Measurements from ENCODE around the gene ZNF287. TPM values are rescaled to one million over a fixed set of nuclear protein-coding genes. Genes with fewer than 3 reads are reported as not detected.

Gene ZNF287
- total RNA-seq, 4 donors from 2014 or later, result 0.70 to 8.8 (median 3.7) TPM

DNA sequence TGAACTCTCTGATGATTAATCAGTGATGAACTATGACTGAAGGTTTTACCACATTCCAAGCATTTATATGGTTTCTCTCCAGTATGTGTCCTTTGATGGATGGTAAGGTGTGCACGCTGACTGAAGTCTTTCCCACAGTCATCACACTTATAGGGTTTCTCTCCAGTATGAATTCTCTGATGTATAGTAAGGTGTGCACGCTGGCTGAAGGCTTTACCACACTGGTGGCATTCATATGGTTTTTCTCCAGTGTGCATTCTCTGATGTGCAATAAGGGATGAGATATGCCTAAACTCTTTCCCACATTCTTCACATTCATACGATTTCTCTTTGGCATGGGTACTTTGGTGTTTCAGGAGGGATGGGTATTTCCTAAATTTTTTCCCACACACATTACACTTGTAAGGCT is 16.4 kb downstream of the ZNF287 start:
- H3K9me3 ChIP-seq, result peaks cover 0 to 78% (median 18%) of the 10 kb centered on the region in 4 donors

DNA sequence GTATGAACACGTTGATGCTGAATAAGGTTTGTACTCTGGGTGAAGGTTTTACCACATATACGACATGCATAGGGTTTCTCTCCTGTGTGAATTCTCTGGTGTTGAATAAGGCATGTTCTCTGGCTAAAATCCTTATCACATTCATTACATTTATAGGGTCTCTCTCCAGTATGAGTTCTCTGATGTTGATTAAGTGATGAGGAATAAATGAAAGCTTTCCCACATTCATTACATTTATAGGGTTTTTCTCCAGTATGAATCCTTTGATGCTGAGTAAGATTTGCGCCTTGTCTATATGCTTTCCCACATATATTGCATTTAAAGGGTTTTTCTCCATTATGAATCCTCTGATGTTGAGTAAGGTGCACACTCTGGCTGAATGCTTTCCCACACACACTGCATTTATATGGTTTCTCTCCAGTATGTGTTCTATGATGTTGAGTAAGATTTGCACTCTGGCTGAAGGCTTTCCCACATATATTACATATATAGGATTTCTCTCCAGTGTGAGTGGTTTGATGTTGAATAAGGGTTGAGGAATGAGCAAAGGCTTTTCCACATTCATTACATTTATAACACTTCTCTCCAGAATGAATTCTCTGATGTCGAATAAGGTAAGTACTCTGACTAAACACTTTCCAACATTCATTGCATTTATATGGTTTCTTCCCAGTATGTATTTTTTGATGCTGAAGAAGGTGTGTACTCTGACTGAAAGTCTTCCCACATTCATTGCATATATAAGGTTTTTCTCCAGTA is 16.9 kb downstream of the ZNF287 start:
- no peak for DNase-seq
- H3K27me3 ChIP-seq, result no peaks in the 10 kb centered on the region
- H3K36me3 ChIP-seq, result peaks cover 0 to 36% (median 0%) of the 10 kb centered on the region in 3 donors
- H3K27ac ChIP-seq, result no peak overlapping the region
- no peak for TF ChIP-seq POLR2A (IDR thresholded peaks at IDR 0.05)
- TF ChIP-seq, protein P1, sequence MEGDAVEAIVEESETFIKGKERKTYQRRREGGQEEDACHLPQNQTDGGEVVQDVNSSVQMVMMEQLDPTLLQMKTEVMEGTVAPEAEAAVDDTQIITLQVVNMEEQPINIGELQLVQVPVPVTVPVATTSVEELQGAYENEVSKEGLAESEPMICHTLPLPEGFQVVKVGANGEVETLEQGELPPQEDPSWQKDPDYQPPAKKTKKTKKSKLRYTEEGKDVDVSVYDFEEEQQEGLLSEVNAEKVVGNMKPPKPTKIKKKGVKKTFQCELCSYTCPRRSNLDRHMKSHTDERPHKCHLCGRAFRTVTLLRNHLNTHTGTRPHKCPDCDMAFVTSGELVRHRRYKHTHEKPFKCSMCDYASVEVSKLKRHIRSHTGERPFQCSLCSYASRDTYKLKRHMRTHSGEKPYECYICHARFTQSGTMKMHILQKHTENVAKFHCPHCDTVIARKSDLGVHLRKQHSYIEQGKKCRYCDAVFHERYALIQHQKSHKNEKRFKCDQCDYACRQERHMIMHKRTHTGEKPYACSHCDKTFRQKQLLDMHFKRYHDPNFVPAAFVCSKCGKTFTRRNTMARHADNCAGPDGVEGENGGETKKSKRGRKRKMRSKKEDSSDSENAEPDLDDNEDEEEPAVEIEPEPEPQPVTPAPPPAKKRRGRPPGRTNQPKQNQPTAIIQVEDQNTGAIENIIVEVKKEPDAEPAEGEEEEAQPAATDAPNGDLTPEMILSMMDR (IDR thresholded peaks at IDR 0.05), result no peak
- H3K4me3 ChIP-seq, result no peak overlapping the region
- peaks cover 0 to 82% (median 17%) of the 10 kb centered on the region in 4 donors for H3K9me3 ChIP-seq
- no peaks in the 10 kb centered on the region for H3K4me1 ChIP-seq

More for the DNA sequence above, 16.4 kb downstream of the ZNF287 start:
- no peaks in the 10 kb centered on the region for H3K27me3 ChIP-seq
- H3K4me1 ChIP-seq, result no peaks in the 10 kb centered on the region
- H3K27ac ChIP-seq, result no peak overlapping the region
- DNase-seq, result no peak
- H3K36me3 ChIP-seq, result peaks cover 0 to 36% (median 0%) of the 10 kb centered on the region in 3 donors
- TF ChIP-seq, protein P1 (IDR thresholded peaks at IDR 0.05), result no peak
- TF ChIP-seq POLR2A (IDR thresholded peaks at IDR 0.05), result no peak
- no peak overlapping the region for H3K4me3 ChIP-seq

DNA sequence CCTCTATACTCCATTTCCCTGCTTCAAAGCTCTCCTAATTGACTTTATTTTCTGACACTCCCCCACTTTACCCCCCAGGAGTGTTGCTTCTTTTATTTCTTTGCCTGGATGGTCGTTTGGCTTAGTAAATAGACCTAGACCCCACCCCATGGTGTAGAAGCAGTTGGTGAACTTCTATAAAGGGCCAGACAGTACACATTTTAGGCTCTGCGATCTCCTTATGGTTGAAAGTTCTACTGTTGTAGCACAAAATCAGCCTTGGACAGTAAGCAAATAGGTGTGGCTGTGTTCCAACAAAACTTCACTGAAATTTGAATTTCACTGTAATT is 31.9 kb downstream of the ZNF287 start:
- Histone ChIP-seq H3K36me3 (no peaks in the 10 kb centered on the region), H3K27ac (peak overlapping the region in 2 of 4 donors; percentile 96 to 99), H3K9me3 (no peaks in the 10 kb centered on the region), H3K27me3 (no peaks in the 10 kb centered on the region), H3K4me3 (no peak overlapping the region), H3K4me1 (peaks cover 0 to 4% (median 0%) of the 10 kb centered on the region in 4 donors)
- no peak for TF ChIP-seq POLR2A (IDR thresholded peaks at IDR 0.05)
- DNase-seq, result no peak

DNA sequence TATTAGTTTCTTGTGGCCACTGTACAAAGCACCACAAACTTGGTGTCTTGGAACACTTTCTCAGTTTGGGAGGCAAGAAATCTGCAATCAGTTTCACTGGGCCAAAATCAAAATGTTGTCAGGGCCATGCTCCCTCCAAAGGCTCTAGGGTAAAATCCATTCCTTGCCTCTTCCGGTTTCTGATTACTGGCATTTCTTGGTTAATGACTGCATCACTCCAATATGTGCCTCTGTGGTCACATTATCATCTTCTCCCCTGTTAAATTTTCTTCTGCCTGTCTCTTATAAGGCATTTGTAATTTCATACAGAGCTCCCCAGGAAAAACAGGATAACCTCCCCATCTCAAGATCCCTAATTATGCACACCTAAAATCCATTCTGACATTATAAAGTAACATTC is 34.8 kb downstream of the ZNF287 start:
- TF ChIP-seq, protein P1 (IDR thresholded peaks at IDR 0.05), result no peak
- no peak for TF ChIP-seq POLR2A (IDR thresholded peaks at IDR 0.05)
- Histone ChIP-seq H3K27me3 (no peaks in the 10 kb centered on the region), H3K27ac (no peak overlapping the region), H3K9me3 (no peaks in the 10 kb centered on the region), H3K4me1 (peaks cover 0 to 4% (median 0%) of the 10 kb centered on the region in 4 donors), H3K36me3 (no peaks in the 10 kb centered on the region), H3K4me3 (no peak overlapping the region)
- DNase-seq, result no peak

DNA sequence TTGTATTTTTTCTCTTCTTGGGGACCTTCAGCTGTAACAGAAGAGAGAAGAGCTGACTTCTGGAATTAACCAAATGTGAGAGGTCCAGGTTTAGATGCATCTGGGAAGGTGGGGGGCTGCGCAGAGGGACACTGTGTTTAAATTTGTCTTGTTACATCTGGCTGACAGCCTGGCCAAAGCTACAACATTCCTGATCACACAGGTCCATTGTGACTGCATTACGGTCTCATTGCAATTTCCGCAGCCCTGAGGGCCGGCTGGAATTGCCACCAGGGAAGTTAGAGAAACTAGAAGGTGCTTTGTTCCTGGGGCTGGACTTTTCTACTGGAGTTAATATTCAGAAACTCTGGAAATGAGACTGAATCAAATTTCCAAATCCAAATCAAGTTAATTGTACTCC is 39.1 kb downstream of the ZNF287 start:
- no peak for TF ChIP-seq POLR2A (IDR thresholded peaks at IDR 0.05)
- TF ChIP-seq, protein P1 (IDR thresholded peaks at IDR 0.05), result no peak
- H3K27me3 ChIP-seq, result no peaks in the 10 kb centered on the region
- H3K9me3 ChIP-seq, result no peaks in the 10 kb centered on the region
- no peaks in the 10 kb centered on the region for H3K36me3 ChIP-seq
- DNase-seq, result no peak
- H3K4me3 ChIP-seq, result no peak overlapping the region
- H3K4me1 ChIP-seq, result no peaks in the 10 kb centered on the region
- no peak overlapping the region for H3K27ac ChIP-seq

DNA sequence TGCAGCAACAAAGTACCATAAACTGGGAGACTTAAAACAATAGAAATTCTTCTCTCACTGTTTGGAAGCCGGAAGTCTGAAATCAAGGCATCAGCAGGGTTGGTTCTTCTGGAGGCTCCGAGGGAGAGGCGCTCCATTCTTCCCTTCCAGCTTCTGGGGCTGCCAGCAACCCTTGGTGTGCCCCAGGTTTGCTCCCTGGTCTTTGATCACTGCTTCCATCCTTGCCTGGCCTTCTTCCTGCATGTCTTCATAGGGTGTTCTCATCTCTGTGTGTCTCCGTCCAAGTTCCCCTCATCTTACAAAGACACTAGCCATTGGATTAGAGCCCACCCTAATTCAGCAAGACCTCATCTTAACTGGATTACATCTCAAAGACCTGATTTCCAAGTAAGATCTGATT is 41.7 kb downstream of the ZNF287 start:
- H3K27ac ChIP-seq, result no peak overlapping the region
- no peaks in the 10 kb centered on the region for H3K36me3 ChIP-seq
- no peak for DNase-seq

More for the DNA sequence above, 41.7 kb downstream of the ZNF287 start:
- TF ChIP-seq POLR2A (IDR thresholded peaks at IDR 0.05), result no peak
- TF ChIP-seq, protein P1 (IDR thresholded peaks at IDR 0.05), result no peak
- Histone ChIP-seq H3K4me3 (no peak overlapping the region), H3K27me3 (no peaks in the 10 kb centered on the region), H3K4me1 (no peaks in the 10 kb centered on the region), H3K9me3 (no peaks in the 10 kb centered on the region)

Measured in Peyer's patch (tissue), 4 donors.